DMS53 treated with DMSO at 0.1 percent for 48 hours (cell line): ENCODE measurements around the gene VNN1.

Source experiments
- DNase-seq: peaks from one replicate; lab custom pipeline; 2025; ENCODE audit not compliant: unreplicated experiment; lab: John Stamatoyannopoulos, UW

Gene VNN1

GRCh38 chr6:132713352-132714134 is at the start of gene VNN1:
Gene VNN1 (minus strand): TSS chr6:132714055. CDS start chr6:132714035, 20 bp downstream.
- no peak for DNase-seq

- no peak for DNase-seq
Measured at GRCh38 chr6:132763269-132763668, 49.4 kb upstream of the VNN1 start.

GRCh38 chr6:132760256-132760655 is 46.4 kb upstream of the VNN1 start:
- DNase-seq, result no peak

- DNase-seq, result no peak
Measured at GRCh38 chr6:132758689-132759088, 44.8 kb upstream of the VNN1 start.

- DNase-seq, result no peak
Measured at GRCh38 chr6:132752255-132752654, 38.4 kb upstream of the VNN1 start.

GRCh38 chr6:132751828-132752227 is 38.0 kb upstream of the VNN1 start:
- DNase-seq, result no peak

- no peak for DNase-seq
Measured at GRCh38 chr6:132751306-132751705, 37.5 kb upstream of the VNN1 start.

- DNase-seq, result no peak
Measured at GRCh38 chr6:132750455-132751248, 36.8 kb upstream of the VNN1 start.

- no peak for DNase-seq
Measured at GRCh38 chr6:132749111-132749510, 35.3 kb upstream of the VNN1 start.

- DNase-seq, result no peak
Measured at GRCh38 chr6:132748446-132748845, 34.6 kb upstream of the VNN1 start.

- DNase-seq, result no peak
Measured at GRCh38 chr6:132746048-132746447, 32.2 kb upstream of the VNN1 start.

GRCh38 chr6:132742495-132742894 is 28.6 kb upstream of the VNN1 start:
- no peak for DNase-seq

- DNase-seq, result no peak
Measured at GRCh38 chr6:132741281-132741680, 27.4 kb upstream of the VNN1 start.

- DNase-seq, result no peak
Measured at GRCh38 chr6:132736239-132736638, 22.4 kb upstream of the VNN1 start.

- DNase-seq, result no peak
Measured at GRCh38 chr6:132734694-132735236, 20.9 kb upstream of the VNN1 start.

- DNase-seq, result no peak
Measured at GRCh38 chr6:132733814-132734213, 20.0 kb upstream of the VNN1 start.

- no peak for DNase-seq
Measured at GRCh38 chr6:132733283-132733682, 19.4 kb upstream of the VNN1 start.

GRCh38 chr6:132731086-132731485 is 17.2 kb upstream of the VNN1 start:
- no peak for DNase-seq

GRCh38 chr6:132730560-132730959 is 16.7 kb upstream of the VNN1 start:
- peak; percentile 6 for DNase-seq

- DNase-seq, result no peak
Measured at GRCh38 chr6:132728616-132729015, 14.8 kb upstream of the VNN1 start.

GRCh38 chr6:132726608-132726975 is 12.7 kb upstream of the VNN1 start:
- DNase-seq, result no peak
